HepG2 (cell line): ENCODE data around the gene UBC. TPM values are rescaled to one million over a fixed set of nuclear protein-coding genes. Genes with fewer than 3 reads are reported as not detected.

ENCODE experiments used
- ARNT2 ChIP-seq: sonication (generic); formaldehyde crosslinking; IDR thresholded peaks from 2 replicates; pipeline ENCODE4 v1.8.0; 2022; ENCODE audit warnings: mild to moderate bottlenecking, low read depth, missing genetic modification reagents, moderate library complexity
- DMAP1 ChIP-seq: IDR thresholded peaks from 2 replicates; pipeline ENCODE4 v1.6.1; 2016
- GABPA ChIP-seq, 2 experiments: IDR thresholded peaks; 2 replicates each; pipeline ENCODE4 v1.6.1; 2011 to 2016; ENCODE audit warnings: low read depth in 2 of 2, low read length in 1 of 2, missing biosample characterization in 1 of 2, missing genetic modification characterization in 1 of 2
- MYNN ChIP-seq: sonication (generic); formaldehyde crosslinking; IDR thresholded peaks from 2 replicates; pipeline ENCODE4 v1.4.0; 2020; ENCODE audit warnings: mild to moderate bottlenecking, low read depth, missing genetic modification reagents
- PRDM4 ChIP-seq: sonication (generic); formaldehyde crosslinking; IDR thresholded peaks from 2 replicates; pipeline ENCODE4 v1.9.0; 2021; ENCODE audit warnings: missing genetic modification reagents, borderline replicate concordance
- SALL1 ChIP-seq: sonication (generic); formaldehyde crosslinking; IDR thresholded peaks from 2 replicates; pipeline ENCODE4 v1.8.0; 2022; ENCODE audit warnings: mild to moderate bottlenecking, missing genetic modification reagents
- SP5 ChIP-seq: IDR thresholded peaks from 2 replicates; pipeline ENCODE4 v1.6.1; 2016; ENCODE audit warnings: low read depth, borderline replicate concordance
- TAF15 ChIP-seq: fragments of 200-400 bp; formaldehyde crosslinking; IDR thresholded peaks from one replicate; pipeline ENCODE4 v1.6.1; 2018; ENCODE audit warnings: mild to moderate bottlenecking, low read depth, low read length; ENCODE audit not compliant: poor library complexity, severe bottlenecking
- TMF1 ChIP-seq: sonication (generic); formaldehyde crosslinking; IDR thresholded peaks from 2 replicates; pipeline ENCODE4 v1.8.1; 2022; ENCODE audit warnings: low read depth, missing genetic modification reagents
- ZBTB40 ChIP-seq, 2 experiments: fragments of 450-650 bp in 1 of 2; sonication (generic) in 1 of 2; formaldehyde crosslinking in 1 of 2; IDR thresholded peaks; 2 replicates each; pipeline versions ENCODE4 v1.6.1 to v1.8.0; 2016 to 2022; ENCODE audit warnings: antibody characterized with exemption in 1 of 2, mild to moderate bottlenecking in 1 of 2, missing genetic modification reagents in 1 of 2
- ZFP36 ChIP-seq: fragments of 150-350 bp; IDR thresholded peaks from 2 replicates; pipeline ENCODE4 v1.6.1; 2018; ENCODE audit warnings: borderline replicate concordance, low read length, low read depth; ENCODE audit not compliant: partially characterized antibody
- ZKSCAN5 ChIP-seq: sonication (generic); formaldehyde crosslinking; IDR thresholded peaks from 2 replicates; pipeline ENCODE4 v1.5.1; 2020; ENCODE audit warnings: mild to moderate bottlenecking, missing genetic modification reagents
- ZNF562 ChIP-seq: sonication (generic); formaldehyde crosslinking; IDR thresholded peaks from 2 replicates; pipeline ENCODE4 v1.8.0; 2022; ENCODE audit warnings: missing genetic modification reagents, borderline replicate concordance
- ZNF597 ChIP-seq: sonication (generic); formaldehyde crosslinking; IDR thresholded peaks from 2 replicates; pipeline ENCODE4 v1.5.0; 2020; ENCODE audit warnings: missing genetic modification reagents
- ZNF761 ChIP-seq: sonication (generic); formaldehyde crosslinking; conservative IDR thresholded peaks from 2 replicates; pipeline ENCODE4 v1.4.0; 2020; ENCODE audit warnings: mild to moderate bottlenecking, missing genetic modification reagents
- polyA plus RNA-seq, 8 experiments: library from polyadenylated mRNA; depleted of rRNA in 3 of 8; stranded (reverse) in 7 of 8; unstranded in 1 of 8; fragments of >200 nt; fragmentation: Illumina TruSeq in 4 of 8; extraction: Trizol in 4 of 8; gene quantifications; 2 replicates each; pipeline versions ENCODE4 v1.2.1 to v1.2.3, GENCODE V29; 2011 to 2016; ENCODE audit warnings: low read depth in 4 of 8, missing spikeins in 1 of 8, mixed read lengths in 1 of 8; ENCODE audit not compliant: insufficient read depth in 1 of 8
- total RNA-seq, 5 experiments: library from RNA; depleted of rRNA; stranded (reverse); fragments of >200 nt; fragmentation: Illumina TruSeq; extraction: Trizol; gene quantifications; 2 replicates each; pipeline ENCODE4 v1.2.3, GENCODE V29; 2016; ENCODE audit warnings: low read depth in 1 of 5

The UBC gene
- total and polyA plus RNA-seq, 2 of the 13 experiments (the other 11 are each of a cell fraction or from before 2014, with no cell fraction given) = 805 to 1,432 TPM

- TF ChIP-seq ZFP36 (no peak), TMF1 (CRISPR knock-in tag) (no peak), TAF15 (no peak), ARNT2 (CRISPR knock-in tag) (0 out of 2 replicates have a peak, but pooled peaks have one; percentile 29), ZNF597 (CRISPR knock-in tag) (no peak), MYNN (CRISPR knock-in tag) (no peak), SP5 (no peak), GABPA (IDR thresholded peaks at IDR 0.05; ENCODE audit: low read depth, low read length) (no peak), GABPA (CRISPR knock-in tag; IDR thresholded peaks at IDR 0.05; ENCODE audit: low read depth) (no peak; the same call in 1 of the 2 replicates), DMAP1 (CRISPR knock-in tag) (no peak), ZNF562 (no peak), PRDM4 (no peak), SALL1 (CRISPR knock-in tag) (0 out of 2 replicates have a peak, but pooled peaks have one; percentile 21), ZKSCAN5 (CRISPR knock-in tag) (no peak), ZNF761 (CRISPR knock-in tag) (0 out of 2 replicates have a peak, but pooled peaks have one; percentile 16), ZBTB40 (IDR thresholded peaks at IDR 0.05) (no peak), ZBTB40 (CRISPR knock-in tag; IDR thresholded peaks at IDR 0.05) (no peak)
These were observed 3.6 kb upstream of the UBC start (continued) for GRCh38 chr12:124917841-124918621.
